OCI-LY1 (cell line): ENCODE measurements around the gene NCAPG2.

ENCODE experiments used
- H2AFZ ChIP-seq: fragments of 200-600 bp; sonication (generic), shearing (Covaris generic); 2 replicates; pipeline ENCODE4 v1.6.0; 2014; ENCODE audit warnings: antibody characterized with exemption, mild to moderate bottlenecking, low read length
- H3F3A ChIP-seq: fragments of 200-600 bp; sonication (generic), shearing (Covaris generic); 2 replicates; pipeline ENCODE4 v1.6.0; 2014; ENCODE audit warnings: mild to moderate bottlenecking, antibody characterized with exemption, low read length, moderate library complexity; ENCODE audit not compliant: insufficient read depth
- H3K27ac ChIP-seq: fragments of 200-600 bp; sonication (generic); 2 replicates; pipeline ENCODE4 v1.5.1; 2014; ENCODE audit warnings: low read length, mixed run types, mild to moderate bottlenecking, low read depth; ENCODE audit not compliant: poor library complexity, severe bottlenecking
- H3K27me3 ChIP-seq: fragments of 200-600 bp; sonication (generic); 2 replicates; pipeline ENCODE4 v1.6.0; 2014; ENCODE audit warnings: antibody characterized with exemption, mild to moderate bottlenecking, low read length, moderate library complexity; ENCODE audit not compliant: insufficient read depth
- H3K36me3 ChIP-seq: fragments of 200-600 bp; sonication (generic); 2 replicates; pipeline ENCODE4 v1.6.1; 2014; ENCODE audit warnings: mild to moderate bottlenecking, antibody characterized with exemption, low read length, moderate library complexity, mixed read lengths; ENCODE audit not compliant: insufficient read depth
- H3K4me1 ChIP-seq: fragments of 200-600 bp; sonication (generic); 2 replicates; pipeline ENCODE4 v1.5.1; 2014; ENCODE audit warnings: mild to moderate bottlenecking, low read length, moderate library complexity; ENCODE audit not compliant: insufficient read depth, severe bottlenecking
- H3K4me2 ChIP-seq: fragments of 200-600 bp; sonication (generic), shearing (Covaris generic); 2 replicates; pipeline ENCODE4 v1.6.1; 2014; ENCODE audit warnings: low read length
- H3K4me3 ChIP-seq: fragments of 200-600 bp; sonication (generic); 2 replicates; pipeline ENCODE4 v1.5.1; 2014; ENCODE audit warnings: low read length, low read depth, mild to moderate bottlenecking, mixed read lengths; ENCODE audit not compliant: poor library complexity, severe bottlenecking
- H3K79me2 ChIP-seq: fragments of 200-600 bp; shearing (Covaris generic); 2 replicates; pipeline ENCODE4 v1.6.1; 2016; ENCODE audit warnings: mixed run types, low read length, mixed read lengths; ENCODE audit not compliant: insufficient read depth
- H3K9ac ChIP-seq: fragments of 200-600 bp; sonication (generic), shearing (Covaris generic); 2 replicates; pipeline ENCODE4 v1.6.1; 2014; ENCODE audit warnings: mild to moderate bottlenecking, low read length, mixed read lengths
- H3K9me2 ChIP-seq: fragments of 200-600 bp; sonication (generic), shearing (Covaris generic); 2 replicates; pipeline ENCODE4 v1.6.1; 2014; ENCODE audit warnings: low read depth, mild to moderate bottlenecking, low read length, mixed read lengths
- H3K9me3 ChIP-seq: fragments of 200-600 bp; shearing (Covaris generic); 2 replicates; pipeline ENCODE4 v1.6.1; 2014; ENCODE audit warnings: low read length, mixed read lengths
- H4K20me1 ChIP-seq: fragments of 200-600 bp; sonication (generic), shearing (Covaris generic); 2 replicates; pipeline ENCODE4 v1.6.0; 2016; ENCODE audit warnings: mild to moderate bottlenecking, low read length; ENCODE audit not compliant: insufficient read depth
- CTCF ChIP-seq: fragments of 200-600 bp; sonication (generic), shearing (Covaris generic); IDR thresholded peaks from 2 replicates; pipeline ENCODE4 v1.5.1; 2017; ENCODE audit warnings: mild to moderate bottlenecking, antibody characterized with exemption, low read length, moderate library complexity, mixed read lengths
- EZH2 ChIP-seq: fragments of 200-600 bp; sonication (generic), shearing (Covaris generic); IDR thresholded peaks from 2 replicates; pipeline ENCODE4 v1.8.0; 2017; ENCODE audit warnings: borderline replicate concordance, mixed run types, mild to moderate bottlenecking, antibody characterized with exemption, low read length, moderate library complexity, mixed read lengths

Gene NCAPG2

DNA sequence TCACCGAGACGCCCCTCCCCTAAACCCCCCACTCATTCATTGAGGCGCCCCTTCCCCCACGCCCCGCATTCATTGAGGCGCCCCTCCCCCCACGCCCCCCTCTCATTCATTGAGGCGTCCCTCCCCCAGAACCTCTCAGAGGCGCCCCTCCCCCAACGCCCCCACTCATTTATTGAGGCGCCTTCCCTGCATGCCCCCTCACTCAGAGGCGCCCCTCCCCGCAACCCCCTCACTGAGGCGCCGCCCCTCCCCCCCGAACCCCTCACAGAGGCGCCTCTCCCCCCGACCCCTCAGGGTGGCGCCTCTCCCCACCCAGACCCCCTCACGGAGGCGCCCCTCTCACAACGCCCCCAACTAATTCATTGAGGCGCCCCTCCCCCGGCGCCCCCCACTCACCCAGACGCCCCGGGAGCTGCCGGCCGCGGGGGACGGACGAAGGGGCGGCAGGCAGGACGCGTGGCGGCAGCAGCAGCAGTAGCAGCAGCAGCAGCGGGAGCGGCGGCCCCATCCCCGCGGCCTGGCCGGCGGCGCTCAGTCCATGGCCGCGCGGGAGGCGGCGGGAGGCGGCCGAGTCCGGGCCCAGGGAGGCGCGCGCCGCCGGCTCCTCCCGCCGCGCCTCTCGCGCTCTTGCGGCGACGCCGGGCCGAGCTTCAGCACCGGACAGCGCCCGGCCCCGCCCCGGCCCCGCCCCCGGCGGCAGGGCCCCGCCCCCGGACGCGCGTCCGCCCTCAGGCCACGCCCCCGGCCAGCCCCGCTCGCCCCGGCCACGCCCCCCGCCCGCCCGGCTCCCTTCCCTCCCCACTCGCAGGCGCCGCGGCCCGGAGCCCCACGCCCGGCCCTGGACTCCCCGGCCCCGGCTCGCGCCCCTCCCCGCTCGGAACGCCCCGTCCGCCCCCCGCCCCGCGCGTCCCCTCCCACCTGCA is 117.2 kb downstream of the NCAPG2 start, which contains the start of gene PTPRN2:
Gene PTPRN2, minus strand, starts transcription at position 662 of the 923 bp plus-strand sequence.
- H3K9ac ChIP-seq = no peak within 1 kb of the TSS
- no peaks in the 10 kb centered on the region for H3F3A ChIP-seq
- H3K79me2 ChIP-seq = no peaks in the 10 kb centered on the region
- H3K9me3 ChIP-seq = no peaks in the 10 kb centered on the region
- H3K36me3 ChIP-seq = no peaks in the 10 kb centered on the region
- no peak for TF ChIP-seq EZH2
- TF ChIP-seq CTCF = no peak
- no peaks in the 10 kb centered on the region for H4K20me1 ChIP-seq
- H3K4me1 ChIP-seq = no peaks in the 10 kb centered on the region
- no peak within 1 kb of the TSS for H2AFZ ChIP-seq
- H3K27ac ChIP-seq = no peak within 1 kb of the TSS
- H3K4me2 ChIP-seq = no peak within 1 kb of the TSS
- no peak within 1 kb of the TSS for H3K4me3 ChIP-seq
- H3K27me3 ChIP-seq = no peaks in the 10 kb centered on the region
- no peaks in the 10 kb centered on the region for H3K9me2 ChIP-seq

GRCh38 chr7:158586499-158587161 is 118.0 kb downstream of the NCAPG2 start:
- no peaks in the 10 kb centered on the region for H3F3A ChIP-seq
- H3K9me3 ChIP-seq = no peaks in the 10 kb centered on the region
- TF ChIP-seq EZH2 (no peak), CTCF (no peak)
- H4K20me1 ChIP-seq = no peaks in the 10 kb centered on the region
- no peak overlapping the region for H3K9ac ChIP-seq
- no peaks in the 10 kb centered on the region for H3K79me2 ChIP-seq
- no peaks in the 10 kb centered on the region for H3K9me2 ChIP-seq
- H3K27me3 ChIP-seq = no peaks in the 10 kb centered on the region
- H3K36me3 ChIP-seq = no peaks in the 10 kb centered on the region
- H3K4me1 ChIP-seq = peaks cover 5% of the 10 kb centered on the region
- no peak overlapping the region for H3K4me3 ChIP-seq
- H3K27ac ChIP-seq = no peak overlapping the region
- no peak overlapping the region for H2AFZ ChIP-seq
- no peak overlapping the region for H3K4me2 ChIP-seq

- H3K9me2 ChIP-seq = no peaks in the 10 kb centered on the region
- no peaks in the 10 kb centered on the region for H3F3A ChIP-seq
- H3K9ac ChIP-seq = no peak overlapping the region
- no peaks in the 10 kb centered on the region for H4K20me1 ChIP-seq
- no peaks in the 10 kb centered on the region; the same call in 1 of the 2 replicates for H3K9me3 ChIP-seq
- TF ChIP-seq EZH2 (no peak), CTCF (no peak; the same call in 1 of the 2 replicates)
- no peaks in the 10 kb centered on the region for H3K79me2 ChIP-seq
- H3K27ac ChIP-seq = no peak overlapping the region
- H3K4me1 ChIP-seq = peaks cover 9% of the 10 kb centered on the region
- H3K4me3 ChIP-seq = no peak overlapping the region
- H2AFZ ChIP-seq = no peak overlapping the region
- no peaks in the 10 kb centered on the region for H3K27me3 ChIP-seq
- no peak overlapping the region for H3K4me2 ChIP-seq
- H3K36me3 ChIP-seq = no peaks in the 10 kb centered on the region
Measured at GRCh38 chr7:158585721-158586498, 118.7 kb downstream of the NCAPG2 start.
